HG03432 (cell line): ENCODE data around the gene PGLYRP2.
"Not testable (repeated sequence)": the region's sequence is repeated elsewhere in the genome, so short reads cannot be mapped to it uniquely, and the experiment has no call there.

Experiments
- ATAC-seq: cut with Tn5 transposase; IDR thresholded peaks from one replicate; pipeline ENCODE4 v1.9.1; 2021; ENCODE audit warnings: mild to moderate bottlenecking, moderate library complexity; ENCODE audit not compliant: unreplicated experiment

PGLYRP2 gene

GRCh38 chr19:15479391-15480345, at the start of gene PGLYRP2:
Gene PGLYRP2 (minus strand): TSS chr19:15479501. CDS start chr19:15479371, 130 bp downstream.
- ATAC-seq: no peak

- ATAC-seq: no peak
Measured at GRCh38 chr19:15527705-15528104, 48.4 kb upstream of the PGLYRP2 start.

- ATAC-seq: no peak
Measured at GRCh38 chr19:15526408-15526807, 47.1 kb upstream of the PGLYRP2 start.

- ATAC-seq: no peak
Measured at GRCh38 chr19:15525291-15525690, 46.0 kb upstream of the PGLYRP2 start.

- no peak for ATAC-seq
Measured at GRCh38 chr19:15524781-15525180, 45.5 kb upstream of the PGLYRP2 start.

- ATAC-seq: no peak
Measured at GRCh38 chr19:15519433-15519976, 40.2 kb upstream of the PGLYRP2 start.

GRCh38 chr19:15517778-15518177, 38.5 kb upstream of the PGLYRP2 start:
- ATAC-seq: no peak

GRCh38 chr19:15516363-15516762, 37.1 kb upstream of the PGLYRP2 start:
- ATAC-seq: no peak

GRCh38 chr19:15515227-15515625, 35.9 kb upstream of the PGLYRP2 start:
- ATAC-seq: not testable (repeated sequence)

- ATAC-seq: no peak
Measured at GRCh38 chr19:15511671-15512424, 32.5 kb upstream of the PGLYRP2 start.

- ATAC-seq: no peak
Measured at GRCh38 chr19:15508035-15508710, 28.9 kb upstream of the PGLYRP2 start, which contains the start of gene CYP4F22. Gene CYP4F22 (plus strand): TSS chr19:15508525. CDS start chr19:15525337, 16,812 bp downstream.

- ATAC-seq: no peak
Measured at GRCh38 chr19:15507068-15508034, 28.1 kb upstream of the PGLYRP2 start.

GRCh38 chr19:15506074-15506571, 26.8 kb upstream of the PGLYRP2 start:
- no peak for ATAC-seq

- no peak for ATAC-seq
Measured at GRCh38 chr19:15502264-15502663, 23.0 kb upstream of the PGLYRP2 start.

- ATAC-seq: no peak
Measured at GRCh38 chr19:15501596-15501995, 22.3 kb upstream of the PGLYRP2 start.

- no peak for ATAC-seq
Measured at GRCh38 chr19:15498910-15499309, 19.6 kb upstream of the PGLYRP2 start.

GRCh38 chr19:15498156-15498858, 19.0 kb upstream of the PGLYRP2 start:
- ATAC-seq: no peak

GRCh38 chr19:15495151-15495550, 15.8 kb upstream of the PGLYRP2 start:
- no peak for ATAC-seq
